K562 (cell line): ENCODE data around the gene PLD3. TPM values are rescaled to one million over a fixed set of nuclear protein-coding genes. Genes with fewer than 3 reads are reported as not detected.
A peak's percentile ranks its signal among the peaks of the same experiment; 100 is the strongest.

Experiments
- AFF1 ChIP-seq, 2 experiments: fragments of 450-650 bp; IDR thresholded peaks; 2 replicates each; pipeline ENCODE4 v1.6.1; 2018; ENCODE audit warnings: mild to moderate bottlenecking in 2 of 2, low read depth in 1 of 2; ENCODE audit not compliant: partially characterized antibody in 2 of 2
- CREM ChIP-seq: IDR thresholded peaks from 2 replicates; pipeline ENCODE4 v1.6.1; 2014; ENCODE audit warnings: antibody characterized with exemption, low read depth
- CTCF ChIP-seq, 3 experiments: IDR thresholded peaks in 2 of 3; conservative IDR thresholded peaks in 1 of 3; 2 replicates each; pipeline ENCODE4 v1.5.1; 2011 to 2012; ENCODE audit warnings: low read length in 3 of 3, mild to moderate bottlenecking in 3 of 3, control low read depth in 2 of 3, improper control_type of control experiment in 1 of 3, inconsistent platforms in 1 of 3, low read depth in 1 of 3, mixed read lengths in 1 of 3, moderate library complexity in 1 of 3; ENCODE audit not compliant: insufficient read depth in 2 of 3
- DPF2 ChIP-seq: fragments of 450-650 bp; IDR thresholded peaks from 2 replicates; pipeline ENCODE4 v1.6.1; 2016
- FOXK1 ChIP-seq: sonication (generic); formaldehyde crosslinking; IDR thresholded peaks from 2 replicates; pipeline ENCODE4 v1.8.0; 2022; ENCODE audit warnings: missing genetic modification reagents, mild to moderate bottlenecking, borderline replicate concordance
- HDAC1 ChIP-seq, 2 experiments: fragments of 450-650 bp; IDR thresholded peaks; 2 replicates each; pipeline ENCODE4 v1.6.1; 2016 to 2017; ENCODE audit warnings: inconsistent platforms in 1 of 2, mild to moderate bottlenecking in 1 of 2, moderate library complexity in 1 of 2
- POLR2AphosphoS2 ChIP-seq: IDR thresholded peaks from 2 replicates; pipeline ENCODE4 v1.6.1; 2012; ENCODE audit warnings: low read length, improper control_type of control experiment
- XRCC4 ChIP-seq: IDR thresholded peaks from one replicate; pipeline ENCODE4 v1.6.1; 2011; ENCODE audit not compliant: insufficient read depth, insufficient read length; ENCODE audit errors: extremely low read depth
- ZC3H4 ChIP-seq: sonication (generic); formaldehyde crosslinking; IDR thresholded peaks from 2 replicates; pipeline ENCODE4 v1.9.0; 2021; ENCODE audit warnings: missing genetic modification reagents, borderline replicate concordance
- ZNF511 ChIP-seq: sonication (generic); formaldehyde crosslinking; IDR thresholded peaks from 2 replicates; pipeline ENCODE4 v1.8.0; 2022; ENCODE audit warnings: mild to moderate bottlenecking, missing genetic modification reagents
- ZNF592 ChIP-seq: fragments of 450-650 bp; IDR thresholded peaks from 2 replicates; pipeline ENCODE4 v1.6.1; 2017; ENCODE audit warnings: antibody characterized with exemption, mild to moderate bottlenecking
- polyA plus RNA-seq, 8 experiments: library from polyadenylated mRNA; depleted of rRNA in 4 of 8; stranded (reverse) in 5 of 8; unstranded in 3 of 8; fragments of >200 nt; fragmentation: Nextera tagmentation in 2 of 8; fragmentation: Illumina TruSeq in 1 of 8; extraction: Ambion mirVana in 2 of 8; extraction: Trizol in 1 of 8; gene quantifications; 2 replicates each; pipeline versions ENCODE4 v1.2.1 to v1.2.3, GENCODE V29; 2011 to 2014; ENCODE audit warnings: inconsistent platforms in 1 of 8, missing spikeins in 1 of 8
- total RNA-seq, 7 experiments: library from RNA; depleted of rRNA in 6 of 7; stranded (reverse); fragments of >200 nt in 6 of 7; fragmentation: Illumina TruSeq in 2 of 7; extraction: Trizol in 2 of 7; gene quantifications; 2 replicates each; pipeline versions ENCODE4 v1.2.1 to v1.2.3, GENCODE V29; 2011 to 2021; ENCODE audit warnings: low replicate concordance in 1 of 7

Gene PLD3
- total and polyA plus RNA-seq, 9 of the 15 experiments (the other 6 are each of a cell fraction or from before 2014, with no cell fraction given) = 2.3 to 128 (median 72.7) TPM

- no peak for TF ChIP-seq ZNF592
- no peak for TF ChIP-seq POLR2AphosphoS2
- peak in 1 of 2 experiments; percentile 38 for TF ChIP-seq AFF1 (IDR thresholded peaks at IDR 0.05; ENCODE audit: low read depth in 1 of 2, partially characterized antibody in 2 of 2)
- TF ChIP-seq ZC3H4 (CRISPR knock-in tag) = 0 out of 2 replicates have a peak, but pooled peaks have one; percentile 51
- 0 out of 2 replicates have a peak, but pooled peaks have one; percentile 10 for TF ChIP-seq CREM
- no peak for TF ChIP-seq FOXK1
- no peak for TF ChIP-seq XRCC4
- TF ChIP-seq ZNF511 = no peak
- TF ChIP-seq HDAC1 (IDR thresholded peaks at IDR 0.05) = peak in 1 of 2 experiments; percentile 49; a peak in 1 of 4 replicates
- no peak for TF ChIP-seq CTCF (IDR thresholded peaks at IDR 0.05 in 2 of 3, conservative IDR thresholded peaks at IDR 0.05 in 1 of 3; ENCODE audit: insufficient read depth in 2 of 3, low read depth in 1 of 3, low read length in 3 of 3)
- 0 out of 2 replicates have a peak, but pooled peaks have one; percentile 32 for TF ChIP-seq DPF2
Observed at GRCh38 chr19:40424637-40425449, 76.3 kb downstream of the PLD3 start (continued).
